Inflammatory macrophage treated with lipopolysaccharide for 4 hours (primary cell): ENCODE measurements around the gene LNPEP.
"Not testable (repeated sequence)": the region's sequence is repeated elsewhere in the genome, so short reads cannot be mapped to it uniquely, and the experiment has no call there.

Experiments used
- DNase-seq: peaks from one replicate; pipeline ENCODE4 v3.0.0-alpha.2; 2020

The LNPEP gene

GRCh38 chr5:97070234-97070633 lies 134.4 kb downstream of the LNPEP start:
- no peak for DNase-seq

DNA sequence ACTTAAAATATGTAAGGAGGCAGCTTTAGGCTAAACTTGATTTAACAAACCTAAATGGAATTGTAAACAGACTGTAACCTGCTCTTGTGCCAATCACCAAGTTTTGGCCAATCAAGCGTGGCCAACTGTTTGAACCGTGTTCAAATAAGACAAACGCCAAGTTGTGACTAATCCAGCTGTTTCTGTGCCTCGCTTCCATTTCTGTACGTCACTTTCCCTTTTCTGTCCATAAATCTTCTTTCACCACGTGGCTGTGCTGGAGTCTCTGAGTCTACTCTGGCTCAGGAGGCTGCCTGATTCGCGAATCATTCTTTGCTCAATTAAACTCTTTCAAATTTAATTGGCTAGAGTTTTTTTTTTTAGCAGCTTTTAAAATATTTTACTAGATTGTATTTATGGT lies 135.2 kb downstream of the LNPEP start:
- DNase-seq: no peak

DNA sequence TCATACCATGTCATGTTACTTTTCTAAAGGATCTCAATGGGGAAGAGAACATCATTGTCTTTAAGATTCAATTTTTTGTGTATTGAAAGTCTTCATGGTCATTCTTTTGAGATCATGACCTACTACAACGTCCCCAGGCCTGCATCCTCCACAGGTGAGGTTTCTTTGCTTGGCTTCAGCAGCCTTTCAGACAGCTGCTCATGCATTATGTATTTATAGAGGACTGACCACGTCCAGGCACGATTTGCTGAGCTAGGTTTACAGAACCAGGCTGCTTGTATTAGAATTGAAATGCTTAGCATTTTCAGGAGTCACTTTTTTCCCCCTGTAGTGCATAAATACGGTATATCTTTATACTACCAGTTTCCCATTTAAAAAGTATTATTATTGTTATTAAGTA lies 136.1 kb downstream of the LNPEP start:
- no peak for DNase-seq

- no peak for DNase-seq
These were observed 136.8 kb downstream of the LNPEP start for GRCh38 chr5:97072696-97073095.

GRCh38 chr5:97073420-97073819 lies 137.5 kb downstream of the LNPEP start:
- no peak for DNase-seq

DNA sequence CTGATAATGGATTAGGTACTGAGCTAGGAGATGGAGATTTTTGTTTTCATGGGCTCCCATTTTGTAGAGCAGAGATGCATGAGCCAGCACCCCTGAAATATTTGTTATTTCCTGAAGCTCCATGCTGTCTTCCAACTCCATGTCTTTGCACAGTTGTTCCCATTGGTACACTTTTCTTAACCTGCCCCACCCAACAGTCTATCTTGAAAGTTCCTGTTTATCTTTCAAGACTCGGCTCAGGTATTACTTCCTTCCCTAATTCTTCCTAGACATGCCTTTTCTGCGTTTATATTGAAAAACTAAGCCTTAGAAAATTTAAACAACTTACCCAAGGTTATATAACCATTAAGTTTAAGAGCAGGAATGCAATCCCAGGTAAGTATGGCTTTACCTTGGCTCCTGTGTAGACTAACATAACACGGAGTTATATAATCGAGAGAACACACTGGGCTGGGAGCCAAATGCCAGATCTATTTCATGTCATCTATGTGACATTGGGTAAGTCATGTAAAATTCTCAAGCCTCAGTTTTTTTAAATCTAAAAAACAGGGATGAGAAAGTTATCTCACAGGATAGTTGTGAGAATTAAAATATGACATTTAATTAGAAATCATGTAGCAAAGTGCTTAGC lies 139.1 kb downstream of the LNPEP start:
- no peak for DNase-seq

GRCh38 chr5:97075649-97076048 lies 139.8 kb downstream of the LNPEP start:
- DNase-seq: no peak

DNA sequence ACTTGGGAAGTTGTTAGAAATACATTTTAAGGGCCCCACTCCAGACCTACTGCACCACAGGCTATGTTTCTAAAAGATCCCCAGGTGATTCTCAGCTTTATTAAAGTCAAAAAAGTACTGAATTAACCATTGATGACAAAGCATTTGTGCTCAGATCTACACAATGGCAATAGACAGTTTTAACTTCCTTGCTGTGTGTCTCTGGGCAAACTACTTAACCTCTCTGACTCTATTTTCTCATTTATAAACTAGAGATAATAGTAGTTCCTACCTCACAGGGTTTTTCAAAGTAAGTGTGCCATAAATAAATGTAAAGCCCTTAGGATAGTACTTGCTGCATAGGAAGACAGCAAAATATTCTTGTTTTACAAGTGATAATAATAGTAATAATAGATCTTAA lies 140.2 kb downstream of the LNPEP start:
- no peak for DNase-seq

DNA sequence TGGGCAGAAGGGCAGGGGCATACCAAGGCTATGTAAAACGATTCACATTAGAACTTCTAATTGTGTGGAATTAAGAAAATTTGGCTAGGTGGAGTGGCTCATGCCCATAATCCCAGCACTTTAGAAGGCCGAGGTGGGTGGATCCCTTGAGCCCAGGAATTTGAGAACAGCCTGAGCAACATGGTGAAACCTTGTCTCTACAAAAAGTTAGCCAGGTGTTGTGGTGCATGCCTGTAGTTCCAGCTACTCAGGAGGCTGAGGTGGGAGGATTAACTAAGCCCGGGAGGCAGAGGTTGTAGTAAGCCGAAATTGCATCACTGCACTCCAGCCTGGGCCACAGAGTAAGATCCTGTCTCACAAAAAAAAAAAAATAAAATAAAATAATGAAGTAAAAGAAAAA lies 141.4 kb downstream of the LNPEP start:
- DNase-seq: no peak

DNA sequence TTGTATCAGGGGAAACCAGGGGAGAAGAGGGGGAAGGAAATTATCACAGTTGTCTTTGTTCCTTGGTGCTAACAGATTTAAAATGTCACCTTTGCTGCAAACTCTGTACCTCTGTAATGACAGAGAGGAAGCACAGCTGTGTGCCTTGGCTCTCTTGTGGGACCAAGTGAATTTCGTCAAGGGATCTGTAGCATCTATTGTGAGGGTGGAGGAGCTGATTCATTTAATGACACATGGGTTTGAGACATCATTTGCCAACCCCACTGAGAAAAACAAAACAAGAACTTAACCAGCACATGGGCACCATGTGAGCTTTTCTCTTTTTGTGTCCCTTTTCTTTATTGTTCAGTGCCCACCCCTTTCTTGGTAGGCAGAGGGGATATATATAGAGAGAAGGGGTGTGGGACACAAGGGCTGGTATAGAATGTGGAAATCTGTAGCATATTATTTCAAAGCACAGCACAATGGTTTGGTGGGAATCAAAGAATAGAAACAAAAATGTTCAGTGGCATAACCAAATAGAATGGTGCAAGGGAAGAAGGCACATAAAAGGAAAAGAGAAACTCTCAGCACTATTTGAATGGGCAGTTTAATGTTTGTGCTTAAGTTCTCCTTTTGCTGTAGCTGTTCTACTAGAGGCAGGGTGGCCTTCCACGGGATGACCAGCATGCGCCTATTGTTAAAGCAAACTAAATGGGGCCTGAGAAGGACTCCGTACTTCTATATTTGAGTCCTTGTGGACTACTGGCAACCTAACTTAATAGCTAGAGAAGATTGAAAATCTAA lies 143.3 kb downstream of the LNPEP start:
- peak; percentile 84 for DNase-seq

DNA sequence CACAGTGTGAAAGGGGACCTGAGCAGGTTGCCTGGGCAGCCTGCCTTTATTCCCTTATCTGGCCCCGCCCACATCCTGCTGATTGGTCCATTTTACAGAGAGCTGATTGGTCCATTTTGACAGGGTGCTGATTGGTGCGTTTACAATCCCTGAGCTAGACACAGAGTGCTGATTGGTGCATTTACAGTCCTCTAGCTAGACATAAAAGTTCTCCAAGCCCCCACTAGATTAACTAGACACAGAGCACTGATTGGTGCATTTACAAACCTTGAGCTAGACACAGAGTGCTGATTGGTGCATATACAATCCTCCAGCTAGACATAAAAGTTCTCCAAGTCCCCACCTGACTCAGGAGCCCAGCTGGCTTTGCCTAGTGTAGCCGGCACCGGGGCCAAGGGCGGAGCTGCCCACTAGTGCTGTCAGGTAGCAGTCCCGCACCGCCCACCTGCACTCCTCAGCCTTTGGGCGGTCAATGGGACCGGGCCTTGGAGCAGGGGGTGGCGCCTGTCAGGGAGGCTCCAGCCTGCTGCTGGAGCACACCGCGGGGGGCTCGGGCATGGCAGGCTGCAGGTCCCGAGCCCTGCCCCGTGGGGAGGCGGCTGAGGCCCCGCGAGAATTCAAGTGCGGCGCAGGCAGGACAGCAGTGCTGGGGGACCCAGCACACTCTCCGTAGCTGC lies 149.0 kb downstream of the LNPEP start:
- DNase-seq: not testable (repeated sequence)

DNA sequence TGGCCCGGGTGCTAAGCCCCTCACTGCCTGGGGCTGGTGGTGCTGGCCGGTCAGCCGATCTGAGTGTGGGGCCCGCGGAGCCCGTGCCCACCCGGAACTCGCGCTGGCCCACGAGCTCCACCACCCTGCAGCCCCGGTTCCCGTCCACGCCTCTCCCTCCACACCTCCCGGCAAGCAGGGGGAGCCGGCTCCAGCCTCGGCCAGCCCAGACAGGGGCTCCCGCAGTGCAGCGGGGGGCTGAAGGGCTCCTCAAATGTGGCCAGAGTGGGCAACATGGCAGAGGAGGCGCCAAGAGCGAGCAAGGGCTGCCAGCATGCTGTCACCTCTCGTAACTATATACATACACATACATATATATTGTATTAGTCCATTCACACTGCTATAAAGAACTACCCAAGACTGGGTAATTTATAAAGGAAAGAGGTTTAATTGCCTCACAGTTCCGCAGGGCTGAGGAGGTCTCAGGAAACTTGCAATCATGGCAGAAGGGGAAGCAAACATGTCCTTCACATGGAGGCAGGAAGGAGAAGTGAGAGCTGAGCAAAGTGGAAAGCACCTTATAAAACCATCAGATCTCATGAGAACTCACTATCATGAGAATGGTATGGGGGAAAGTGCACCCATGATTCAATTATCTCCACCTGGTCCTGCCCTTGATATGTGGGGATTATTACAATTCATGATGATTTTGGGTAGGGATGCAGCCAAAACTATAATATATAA lies 149.7 kb downstream of the LNPEP start:
- peak; percentile 88 for DNase-seq
